IPS-18a (cell line): ENCODE results near the gene YARS1.

Experiments used
- H3K27ac ChIP-seq: one replicate; pipeline ENCODE4 v1.5.1; 2013; ENCODE audit warnings: low read length
- H3K27me3 ChIP-seq: one replicate; pipeline ENCODE4 v1.6.1; 2013; ENCODE audit warnings: mild to moderate bottlenecking, low read length; ENCODE audit not compliant: control insufficient read depth, insufficient read depth
- H3K36me3 ChIP-seq: one replicate; pipeline ENCODE4 v1.6.1; 2013; ENCODE audit warnings: low read depth, low read length; ENCODE audit not compliant: control insufficient read depth
- H3K4me1 ChIP-seq: one replicate; pipeline ENCODE4 v1.6.1; 2013; ENCODE audit warnings: low read depth, low read length; ENCODE audit not compliant: control insufficient read depth
- H3K4me3 ChIP-seq: one replicate; pipeline ENCODE4 v1.5.1; 2013; ENCODE audit warnings: low read length
- H3K9ac ChIP-seq: one replicate; pipeline ENCODE4 v1.6.1; 2013; ENCODE audit warnings: mild to moderate bottlenecking, low read length, moderate library complexity
- H3K9me3 ChIP-seq: one replicate; pipeline ENCODE4 v1.6.1; 2013; ENCODE audit warnings: low read depth, low read length; ENCODE audit not compliant: control insufficient read depth

Gene YARS1

GRCh38 chr1:32757213-32757895 is 59.8 kb downstream of the YARS1 start:
- Histone ChIP-seq H3K4me1 (peaks cover 61% of the 10 kb centered on the region), H3K27me3 (no peaks in the 10 kb centered on the region), H3K9ac (no peak overlapping the region), H3K27ac (no peak overlapping the region), H3K4me3 (no peak overlapping the region), H3K36me3 (no peaks in the 10 kb centered on the region), H3K9me3 (no peaks in the 10 kb centered on the region)

DNA sequence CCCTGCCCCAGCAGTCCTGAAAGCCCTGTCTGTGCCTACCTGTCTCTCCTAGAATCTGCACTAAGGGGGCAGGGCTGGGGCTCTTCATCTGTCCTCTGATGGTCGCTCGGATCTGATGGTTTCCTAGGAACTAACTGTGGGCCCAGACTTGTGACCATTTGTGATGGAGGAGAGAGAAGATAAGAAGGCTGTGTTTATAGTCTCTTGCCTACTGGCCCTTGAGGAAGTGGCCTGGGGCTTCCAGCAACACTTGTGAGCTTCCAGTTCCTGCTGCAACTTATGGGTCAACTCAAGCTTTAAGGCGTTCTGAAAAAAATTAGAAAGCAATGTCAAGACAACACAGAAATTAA is 61.4 kb downstream of the YARS1 start:
- Histone ChIP-seq H3K9me3 (no peaks in the 10 kb centered on the region), H3K4me3 (peak overlapping the region; percentile 100), H3K9ac (peak overlapping the region; percentile 91), H3K27me3 (no peaks in the 10 kb centered on the region), H3K4me1 (peaks cover 47% of the 10 kb centered on the region), H3K27ac (no peak overlapping the region), H3K36me3 (no peaks in the 10 kb centered on the region)

DNA sequence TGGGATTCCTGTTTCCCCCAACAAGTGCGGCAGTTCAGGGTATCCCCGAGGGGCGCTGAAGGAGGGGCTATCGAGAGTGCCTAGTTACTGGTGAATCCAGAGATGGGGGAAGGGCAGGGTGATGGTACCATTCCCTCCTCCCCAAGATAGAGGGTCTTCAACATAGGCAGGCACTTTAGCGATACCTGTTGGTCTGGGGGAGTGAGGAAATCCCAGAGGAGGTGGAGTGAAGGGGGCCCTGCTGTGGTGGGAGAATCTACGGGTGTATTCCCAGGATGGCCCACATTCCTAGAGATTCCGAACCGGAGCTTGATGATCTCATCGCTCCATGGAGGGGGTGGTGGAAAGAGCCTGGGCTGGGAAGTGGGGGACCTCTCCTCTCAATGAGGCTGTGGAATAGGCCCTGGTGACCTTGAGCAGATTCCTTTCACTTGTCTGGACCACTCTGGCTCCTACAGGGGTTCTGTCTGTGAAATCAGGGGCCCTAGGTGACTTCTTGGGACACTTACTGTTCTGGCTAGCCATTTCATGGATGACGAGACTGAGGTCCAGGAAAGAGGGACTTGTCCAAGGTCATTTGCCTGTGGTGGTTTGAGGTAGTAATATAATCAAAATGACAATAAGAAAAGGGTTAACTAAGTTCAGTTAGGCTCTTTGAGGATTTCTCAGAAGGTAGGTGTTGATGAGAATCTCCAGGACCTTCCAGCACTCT is 61.9 kb downstream of the YARS1 start:
- Histone ChIP-seq H3K9me3 (no peaks in the 10 kb centered on the region), H3K36me3 (no peaks in the 10 kb centered on the region), H3K4me1 (peaks cover 41% of the 10 kb centered on the region), H3K9ac (peak overlapping the region; percentile 91), H3K27ac (peak overlapping the region; percentile 38), H3K27me3 (no peaks in the 10 kb centered on the region), H3K4me3 (peak overlapping the region; percentile 100)

GRCh38 chr1:32754317-32755097 is 62.7 kb downstream of the YARS1 start:
- Histone ChIP-seq H3K27me3 (no peaks in the 10 kb centered on the region), H3K4me3 (peak overlapping the region; percentile 100), H3K4me1 (peaks cover 36% of the 10 kb centered on the region), H3K9ac (peak overlapping the region; percentile 91), H3K9me3 (no peaks in the 10 kb centered on the region), H3K27ac (peak overlapping the region; percentile 75), H3K36me3 (no peaks in the 10 kb centered on the region)

DNA sequence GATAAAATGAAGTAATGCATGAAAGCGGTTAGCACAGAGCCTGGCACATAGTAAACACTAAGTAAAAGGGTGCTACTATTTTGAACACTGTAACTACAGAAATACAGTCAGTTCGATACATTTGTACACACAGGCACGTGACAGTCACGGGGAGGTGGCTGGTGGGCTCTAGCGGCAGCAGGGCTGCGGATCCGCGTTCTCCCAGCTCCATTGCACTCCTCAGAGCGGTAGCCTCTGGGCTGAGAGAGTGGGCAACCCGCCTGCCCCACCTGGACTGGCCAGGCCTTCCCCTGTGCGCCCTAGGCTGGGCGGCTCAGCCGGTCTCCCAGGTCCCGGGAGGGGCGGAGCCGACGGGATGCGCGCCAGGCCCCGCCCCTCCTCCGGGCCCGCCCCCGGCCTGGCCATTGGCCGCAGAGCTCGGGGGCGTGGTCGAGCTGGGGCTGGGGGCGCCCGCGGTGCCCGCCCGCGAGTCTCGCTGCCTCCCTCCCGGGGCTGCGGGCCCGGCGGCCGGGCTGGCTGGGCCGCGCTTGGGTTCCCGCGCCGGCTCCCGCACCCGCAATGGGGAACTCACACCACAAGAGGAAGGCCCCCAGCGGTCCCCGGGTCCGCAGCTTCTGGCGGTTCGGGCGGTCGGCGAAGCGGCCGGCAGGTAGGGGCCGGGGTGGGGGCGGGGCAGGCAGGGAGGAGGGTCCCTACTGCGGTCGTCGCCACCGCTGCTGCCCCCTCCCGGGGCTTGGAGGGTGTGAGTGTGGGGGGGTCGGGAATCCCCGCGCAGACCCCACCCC is 63.4 kb downstream of the YARS1 start:
- Histone ChIP-seq H3K9ac (peak overlapping the region; percentile 91), H3K4me3 (peak overlapping the region; percentile 100), H3K27ac (peak overlapping the region; percentile 75), H3K27me3 (no peaks in the 10 kb centered on the region), H3K9me3 (no peaks in the 10 kb centered on the region), H3K36me3 (no peaks in the 10 kb centered on the region), H3K4me1 (peaks cover 28% of the 10 kb centered on the region)

- Histone ChIP-seq H3K9ac (no peak overlapping the region), H3K4me1 (no peaks in the 10 kb centered on the region), H3K9me3 (no peaks in the 10 kb centered on the region)
These were observed 67.4 kb downstream of the YARS1 start for GRCh38 chr1:32749771-32750170.

DNA sequence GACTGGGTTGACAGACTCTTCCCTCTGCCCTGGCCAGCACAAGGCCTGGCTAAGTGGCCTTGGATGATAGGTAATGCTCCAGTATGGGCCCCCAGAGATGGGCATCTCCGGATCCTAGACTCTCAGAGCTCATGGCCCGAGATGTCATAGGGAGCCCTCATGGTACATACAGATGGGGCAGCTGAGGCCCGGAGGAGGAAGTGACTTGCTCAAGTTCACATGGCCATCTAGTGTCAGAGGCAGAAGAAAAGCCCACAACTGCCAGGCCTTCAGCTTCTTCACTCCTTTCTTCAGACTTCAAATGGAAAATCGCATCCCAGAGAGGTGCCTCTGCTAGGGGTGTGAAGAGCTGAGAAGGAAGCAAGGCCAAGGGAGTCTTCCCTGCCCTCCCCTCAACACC is 67.8 kb downstream of the YARS1 start:
- Histone ChIP-seq H3K9ac (no peak overlapping the region), H3K4me3 (no peak overlapping the region), H3K9me3 (no peaks in the 10 kb centered on the region), H3K27ac (no peak overlapping the region), H3K27me3 (no peaks in the 10 kb centered on the region), H3K36me3 (no peaks in the 10 kb centered on the region), H3K4me1 (no peaks in the 10 kb centered on the region)

More at GRCh38 chr1:32749771-32750170, 67.4 kb downstream of the YARS1 start:
- no peak overlapping the region for H3K4me3 ChIP-seq
- no peaks in the 10 kb centered on the region for H3K27me3 ChIP-seq
- H3K27ac ChIP-seq, result no peak overlapping the region
- no peaks in the 10 kb centered on the region for H3K36me3 ChIP-seq

GRCh38 chr1:32748926-32749325 is 68.2 kb downstream of the YARS1 start:
- Histone ChIP-seq H3K27me3 (no peaks in the 10 kb centered on the region), H3K9ac (no peak overlapping the region), H3K4me1 (peaks cover under 1% of the 10 kb centered on the region), H3K4me3 (no peak overlapping the region), H3K9me3 (no peaks in the 10 kb centered on the region), H3K36me3 (no peaks in the 10 kb centered on the region), H3K27ac (no peak overlapping the region)

DNA sequence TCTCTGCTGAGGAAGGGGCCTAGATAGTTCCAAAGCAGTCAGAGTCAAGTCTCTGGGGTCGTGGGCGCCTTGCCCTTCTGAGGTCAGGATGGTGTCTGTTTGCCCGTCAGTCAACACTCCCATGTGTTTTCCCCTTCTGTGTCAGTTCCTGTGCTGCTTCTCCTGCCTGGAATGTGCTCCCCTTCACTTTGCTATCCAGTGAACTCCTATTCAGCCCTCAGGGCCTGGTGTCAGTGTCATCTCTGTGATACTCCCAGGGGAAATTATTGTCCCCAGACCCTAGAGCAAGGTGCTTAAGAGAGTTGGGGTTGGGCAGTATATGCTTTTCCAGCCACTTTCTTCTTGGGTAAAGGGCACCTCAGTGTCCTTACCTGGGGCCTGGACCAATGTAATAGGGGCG is 68.8 kb downstream of the YARS1 start:
- Histone ChIP-seq H3K9ac (no peak overlapping the region), H3K27me3 (no peaks in the 10 kb centered on the region), H3K4me1 (peaks cover 4% of the 10 kb centered on the region), H3K36me3 (no peaks in the 10 kb centered on the region), H3K4me3 (no peak overlapping the region), H3K27ac (no peak overlapping the region), H3K9me3 (no peaks in the 10 kb centered on the region)

DNA sequence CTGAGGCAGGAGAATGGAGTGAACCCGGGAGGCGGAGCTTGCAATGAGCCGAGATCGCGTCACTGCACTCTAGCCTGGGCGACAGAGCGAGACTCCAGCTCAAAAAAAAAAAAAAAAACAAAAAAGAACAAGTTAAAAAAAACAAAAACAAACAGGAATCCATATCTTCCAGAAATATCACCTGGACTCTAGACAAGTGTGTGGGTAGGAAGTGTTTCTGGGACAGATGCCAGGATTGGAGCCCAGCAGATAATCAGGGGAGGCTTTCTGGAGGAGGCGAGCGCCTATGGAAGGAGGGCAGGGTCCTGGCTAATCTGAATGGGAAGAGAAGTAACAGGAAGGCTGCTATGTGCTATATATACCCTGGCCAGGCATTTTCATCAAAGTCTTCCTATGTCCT is 71.0 kb downstream of the YARS1 start:
- H3K27me3 ChIP-seq, result peaks cover 2% of the 10 kb centered on the region
- H3K9me3 ChIP-seq, result no peaks in the 10 kb centered on the region
- peaks cover 17% of the 10 kb centered on the region for H3K4me1 ChIP-seq
- no peaks in the 10 kb centered on the region for H3K36me3 ChIP-seq
- H3K9ac ChIP-seq, result no peak overlapping the region
- no peak overlapping the region for H3K4me3 ChIP-seq
- H3K27ac ChIP-seq, result no peak overlapping the region

GRCh38 chr1:32744071-32744425 is 73.1 kb downstream of the YARS1 start:
- H3K9ac ChIP-seq, result no peak overlapping the region
- no peaks in the 10 kb centered on the region for H3K36me3 ChIP-seq
- H3K27ac ChIP-seq, result no peak overlapping the region
- H3K4me3 ChIP-seq, result no peak overlapping the region
- peaks cover 14% of the 10 kb centered on the region for H3K27me3 ChIP-seq
- peaks cover 26% of the 10 kb centered on the region for H3K4me1 ChIP-seq
- H3K9me3 ChIP-seq, result no peaks in the 10 kb centered on the region
